H1 (cell line): ENCODE results near the gene WDR27. TPM values are rescaled to one million over a fixed set of nuclear protein-coding genes. Genes with fewer than 3 reads are reported as not detected.

Source experiments
- CTCF ChIA-PET: fragments of 300-600 bp; sonication (Branson Sonifier 250); formaldehyde crosslinking; loops from one replicate; lab custom pipeline; 2021; ENCODE audit not compliant: partially characterized antibody; lab: Charles Lee
- POLR2A ChIA-PET: fragments of 300-600 bp; sonication (Branson Sonifier 250); formaldehyde crosslinking; loops from one replicate; lab custom pipeline; 2021; ENCODE audit warnings: inconsistent platforms; ENCODE audit not compliant: partially characterized antibody; lab: Charles Lee
- DNase-seq, 2 experiments: peaks; one replicate each; pipeline versions ENCODE4 v3.0.0 to v3.0.0-alpha.2; 2010 to 2022; ENCODE audit warnings: low spot score in 2 of 2, low read depth in 1 of 2, mixed read lengths in 1 of 2
- FAIRE-seq: peaks from 2 replicates; lab custom pipeline; 2011; peaks lifted over from hg19 to GRCh38; lab: Jason Lieb, UNC
- H2AFZ ChIP-seq: 2 replicates; pipeline ENCODE4 v1.8.1; 2012; ENCODE audit warnings: low read length, inconsistent platforms
- H2AK5ac ChIP-seq: 2 replicates; pipeline ENCODE4 v1.6.1; 2013; ENCODE audit warnings: low read depth, low read length
- H2BK120ac ChIP-seq: replicated peaks from 2 replicates; pipeline ENCODE3; 2013; ENCODE audit warnings: low read depth, low read length, inconsistent platforms
- H2BK12ac ChIP-seq: 2 replicates; pipeline ENCODE4 v1.6.1; 2013; ENCODE audit warnings: low read depth, low read length
- H2BK15ac ChIP-seq: 2 replicates; pipeline ENCODE4 v1.6.1; 2013; ENCODE audit warnings: low read length
- H2BK20ac ChIP-seq: 2 replicates; pipeline ENCODE4 v1.6.1; 2013; ENCODE audit warnings: low read length
- H2BK5ac ChIP-seq: 2 replicates; pipeline ENCODE4 v1.6.1; 2013; ENCODE audit warnings: low read depth, low read length
- H3K14ac ChIP-seq: 2 replicates; pipeline ENCODE4 v1.6.1; 2013; ENCODE audit warnings: inconsistent platforms; ENCODE audit not compliant: insufficient read length
- H3K18ac ChIP-seq: 2 replicates; pipeline ENCODE4 v1.6.1; 2013; ENCODE audit warnings: low read length; ENCODE audit errors: extremely low read depth
- H3K23ac ChIP-seq: 2 replicates; pipeline ENCODE4 v1.6.1; 2013; ENCODE audit warnings: inconsistent platforms; ENCODE audit not compliant: insufficient read length
- H3K23me2 ChIP-seq: 2 replicates; pipeline ENCODE4 v1.6.1; 2013; ENCODE audit warnings: low read depth, low read length
- H3K27ac ChIP-seq: 2 replicates; pipeline ENCODE4 v1.6.1; 2011; ENCODE audit warnings: low read depth, low read length, inconsistent platforms
- H3K27me3 ChIP-seq, 4 experiments: replicated peaks in 1 of 4; 1 replicate in 1 of 4; 2 replicates in 3 of 4; pipeline versions ENCODE4 v1.6.1 to v1.8.1; 2011 to 2013; ENCODE audit warnings: low read length in 3 of 4, mild to moderate bottlenecking in 3 of 4, inconsistent platforms in 2 of 4, mixed read lengths in 2 of 4, moderate library complexity in 1 of 4; ENCODE audit not compliant: control insufficient read depth in 3 of 4, insufficient read depth in 3 of 4; ENCODE audit errors: extremely low read depth in 1 of 4
- H3K36me3 ChIP-seq, 4 experiments: 2 replicates each; pipeline versions ENCODE4 v1.6.1 to v1.8.1; 2011 to 2013; ENCODE audit warnings: mild to moderate bottlenecking in 4 of 4, low read length in 3 of 4, moderate library complexity in 2 of 4, control low read depth in 1 of 4, inconsistent platforms in 1 of 4; ENCODE audit not compliant: insufficient read depth in 4 of 4, control insufficient read depth in 2 of 4
- H3K4ac ChIP-seq: replicated peaks from 2 replicates; pipeline ENCODE3; 2013; ENCODE audit warnings: low read length, low read depth, mixed read lengths, inconsistent platforms; ENCODE audit not compliant: insufficient read length
- H3K4me1 ChIP-seq, 4 experiments: replicated peaks in 1 of 4; 1 replicate in 1 of 4; 2 replicates in 3 of 4; pipeline versions ENCODE4 v1.6.1 to v1.8.1; 2011 to 2013; ENCODE audit warnings: low read length in 3 of 4, inconsistent platforms in 2 of 4, mixed read lengths in 1 of 4; ENCODE audit not compliant: insufficient read depth in 4 of 4, control insufficient read depth in 3 of 4
- H3K4me2 ChIP-seq, 2 experiments: 2 replicates each; pipeline versions ENCODE4 v1.6.1 to v1.8.1; 2011 to 2013; ENCODE audit warnings: low read depth in 2 of 2, low read length in 2 of 2, control low read depth in 1 of 2, inconsistent platforms in 1 of 2, mild to moderate bottlenecking in 1 of 2; ENCODE audit not compliant: insufficient read depth in 1 of 2
- H3K4me3 ChIP-seq, 4 experiments: fragments of 200-600, 300-600 bp in 1 of 4; sonication (generic), shearing (Covaris generic), sonication (Bioruptor Twin) in 1 of 4; 2 replicates each; pipeline versions ENCODE4 v1.5.1 to v1.8.1; 2011 to 2016; ENCODE audit warnings: low read length in 4 of 4, low read depth in 3 of 4, control low read depth in 2 of 4, inconsistent platforms in 2 of 4, mild to moderate bottlenecking in 2 of 4, mixed read lengths in 1 of 4, moderate library complexity in 1 of 4; ENCODE audit not compliant: insufficient read depth in 2 of 4; ENCODE audit errors: extremely low read depth in 1 of 4
- H3K56ac ChIP-seq: replicated peaks from 2 replicates; pipeline ENCODE3; 2013; ENCODE audit warnings: low read depth, mild to moderate bottlenecking, mixed read lengths, low read length, inconsistent platforms; ENCODE audit not compliant: insufficient read length
- H3K79me1 ChIP-seq: 2 replicates; pipeline ENCODE4 v1.6.1; 2013; ENCODE audit warnings: low read depth, low read length, control low read depth
- H3K79me2 ChIP-seq, 2 experiments: 2 replicates each; pipeline versions ENCODE4 v1.6.1 to v1.8.1; 2012 to 2013; ENCODE audit warnings: low read length in 2 of 2, mild to moderate bottlenecking in 2 of 2, inconsistent platforms in 1 of 2; ENCODE audit not compliant: insufficient read depth in 2 of 2, control insufficient read depth in 1 of 2
- H3K9ac ChIP-seq, 4 experiments: replicated peaks in 1 of 4; 1 replicate in 1 of 4; 2 replicates in 3 of 4; pipeline versions ENCODE4 v1.6.1 to v1.8.1; 2011 to 2013; ENCODE audit warnings: low read depth in 3 of 4, low read length in 3 of 4, control low read depth in 2 of 4, mild to moderate bottlenecking in 2 of 4, moderate library complexity in 2 of 4, inconsistent platforms in 1 of 4; ENCODE audit errors: extremely low read depth in 1 of 4
- H3K9me3 ChIP-seq, 2 experiments: 2 replicates each; pipeline versions ENCODE4 v1.6.1 to v1.8.1; 2012 to 2013; ENCODE audit warnings: mild to moderate bottlenecking in 2 of 2, moderate library complexity in 2 of 2, control low read depth in 1 of 2, inconsistent platforms in 1 of 2, low read depth in 1 of 2, low read length in 1 of 2, mixed read lengths in 1 of 2; ENCODE audit not compliant: insufficient read depth in 2 of 2
- H4K20me1 ChIP-seq, 2 experiments: replicated peaks in 1 of 2; 2 replicates each; pipeline versions ENCODE3 to v1.8.1; 2011 to 2013; ENCODE audit warnings: inconsistent platforms in 2 of 2, low read length in 2 of 2, mild to moderate bottlenecking in 1 of 2; ENCODE audit not compliant: insufficient read depth in 2 of 2, control insufficient read depth in 1 of 2
- H4K5ac ChIP-seq: 2 replicates; pipeline ENCODE4 v1.6.1; 2013; ENCODE audit warnings: low read length, low read depth, mixed read lengths, inconsistent platforms; ENCODE audit not compliant: insufficient read length
- H4K8ac ChIP-seq: 2 replicates; pipeline ENCODE4 v1.8.0; 2013; ENCODE audit warnings: mild to moderate bottlenecking, moderate library complexity, low read length, inconsistent platforms; ENCODE audit not compliant: insufficient read depth; ENCODE audit errors: extremely low read depth
- H4K91ac ChIP-seq: replicated peaks from 2 replicates; pipeline ENCODE3; 2013; ENCODE audit warnings: low read length, mixed read lengths, inconsistent platforms; ENCODE audit not compliant: insufficient read length
- ASH2L ChIP-seq: fragments of 200-600, 300-600 bp; sonication (generic); IDR thresholded peaks from one replicate; pipeline ENCODE4 v1.7.1; 2017; ENCODE audit warnings: low read length
- BCL11A ChIP-seq, 2 experiments: IDR thresholded peaks; one replicate each; pipeline ENCODE4 v1.6.1; 2011; ENCODE audit warnings: low read depth in 2 of 2, low read length in 2 of 2, mild to moderate bottlenecking in 2 of 2
- CBX8 ChIP-seq: fragments of 300-800, 300-1000 bp; sonication (generic); IDR thresholded peaks from 2 replicates; pipeline ENCODE4 v1.7.1; 2016; ENCODE audit warnings: low read depth, low read length, borderline replicate concordance
- CHD1 ChIP-seq: IDR thresholded peaks from 2 replicates; pipeline ENCODE4 v1.6.1; 2012; ENCODE audit warnings: low read depth, low read length, improper control_type of control experiment
- CREB1 ChIP-seq: IDR thresholded peaks from 2 replicates; pipeline ENCODE4 v1.6.1; 2012; ENCODE audit warnings: inconsistent platforms
- FOSL1 ChIP-seq: IDR thresholded peaks from 2 replicates; pipeline ENCODE4 v1.6.1; 2011; ENCODE audit warnings: mild to moderate bottlenecking, low read depth, low read length, moderate library complexity; ENCODE audit not compliant: insufficient read depth
- GABPA ChIP-seq: IDR thresholded peaks from 2 replicates; pipeline ENCODE4 v1.6.1; 2011; ENCODE audit warnings: mild to moderate bottlenecking, low read length, moderate library complexity, borderline replicate concordance; ENCODE audit not compliant: insufficient read depth
- JUN ChIP-seq: IDR thresholded peaks from 2 replicates; pipeline ENCODE4 v1.6.1; 2011; ENCODE audit warnings: low read depth, mild to moderate bottlenecking, improper control_type of control experiment, low read length
- KDM5A ChIP-seq: fragments of 200-600 bp; IDR thresholded peaks from 2 replicates; pipeline ENCODE4 v1.7.1; 2012; ENCODE audit warnings: mild to moderate bottlenecking, low read length, inconsistent platforms, mixed read lengths
- MAFK ChIP-seq: IDR thresholded peaks from 2 replicates; pipeline ENCODE4 v1.6.1; 2012; ENCODE audit warnings: low read depth, mild to moderate bottlenecking, improper control_type of control experiment, low read length
- POLR2AphosphoS5 ChIP-seq: IDR thresholded peaks from 2 replicates; pipeline ENCODE4 v1.6.1; 2011; ENCODE audit warnings: low read depth, low read length
- RXRA ChIP-seq: IDR thresholded peaks from 2 replicates; pipeline ENCODE4 v1.6.1; 2011; ENCODE audit warnings: low read depth, mild to moderate bottlenecking, low read length, moderate library complexity; ENCODE audit not compliant: insufficient read depth
- TAF1 ChIP-seq: IDR thresholded peaks from 2 replicates; pipeline ENCODE4 v1.6.1; 2011; ENCODE audit warnings: mild to moderate bottlenecking, low read depth, low read length
- WGBS, 2 experiments: shearing (Covaris generic) in 1 of 2; methylation state at CpG; one replicate each; pipeline versions ENCODE4 v1.1.6 to v1.1.7; 2013 to 2015; ENCODE audit warnings: low lambda C conversion rate in 2 of 2, mixed read lengths in 2 of 2, inconsistent platforms in 1 of 2, low coverage in 1 of 2, missing lambda C conversion rate in 1 of 2; ENCODE audit not compliant: insufficient replicate concordance in 2 of 2, insufficient coverage in 1 of 2, insufficient read length in 1 of 2; ENCODE audit errors: extremely low coverage in 1 of 2, missing lambda C conversion rate in 1 of 2; 5-methylcytosine and 5-hydroxymethylcytosine counted together
- polyA plus RNA-seq, 7 experiments: library from polyadenylated mRNA; depleted of rRNA in 3 of 7; stranded (reverse) in 5 of 7; unstranded in 2 of 7; fragments of >200 nt in 5 of 7; fragments of 200-250 nt in 2 of 7; gene quantifications; 1 replicate in 5 of 7; 2 replicates in 1 of 7; 4 replicates in 1 of 7; pipeline versions ENCODE4 v1.2.1 to v1.2.3, GENCODE V29; 2011 to 2013; ENCODE audit warnings: missing spikeins in 2 of 7, mixed read lengths in 2 of 7
- total RNA-seq: library from RNA; stranded (reverse); fragmentation: NEBNext Ultra II Directional; extraction: Animal tissue kit (Norgen Biotek cat#: 25700); gene quantifications from 2 replicates; pipeline ENCODE4 v1.2.1, GENCODE V29; 2021

Gene WDR27
- total and polyA plus RNA-seq, 2 of the 8 experiments (the other 6 are each of a cell fraction or from before 2014, with no cell fraction given), result 53.6 to 68.6 TPM

DNA sequence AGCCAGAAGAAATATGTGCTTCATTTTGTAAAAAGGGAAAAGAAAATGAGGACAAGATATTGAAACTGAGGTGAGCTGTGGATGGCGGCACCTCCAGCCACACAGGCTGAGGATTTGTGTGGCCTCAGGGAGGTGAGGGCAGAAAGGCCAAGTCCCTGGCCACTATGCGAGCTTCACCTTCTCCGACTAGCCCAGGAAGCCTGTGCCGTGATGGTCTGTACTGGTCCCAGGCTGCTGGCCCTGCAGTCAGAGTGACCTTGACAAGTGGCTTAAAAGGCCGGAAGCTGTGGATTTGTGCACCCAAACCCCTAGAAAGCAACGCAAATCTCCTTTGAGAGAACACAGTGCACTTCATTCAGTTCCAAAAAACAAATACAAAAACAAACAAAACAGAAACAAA, 48.1 kb downstream of the WDR27 start:
- Histone ChIP-seq H3K9me3 (peaks cover 13 to 29% of the 10 kb centered on the region in 2 experiments), H3K9ac (no peak overlapping the region), H3K23me2 (peaks cover 12% of the 10 kb centered on the region; the same call in 1 of the 2 replicates), H2BK20ac (no peak overlapping the region), H3K14ac (no peak overlapping the region), H4K91ac (no peak overlapping the region), H3K4me3 (no peak overlapping the region), H2AK5ac (no peak overlapping the region), H2AFZ (no peak overlapping the region), H3K79me1 (no peaks in the 10 kb centered on the region), H2BK120ac (no peak overlapping the region), H3K18ac (no peak overlapping the region), H4K20me1 (peaks cover 0 to 2% of the 10 kb centered on the region in 2 experiments), H4K8ac (no peak overlapping the region; the same call in 1 of the 2 replicates), H3K4ac (no peak overlapping the region), H3K27me3 (no peaks in the 10 kb centered on the region), H3K4me1 (no peaks in the 10 kb centered on the region), H2BK5ac (no peak overlapping the region), H3K23ac (no peak overlapping the region), H2BK15ac (no peak overlapping the region), H3K56ac (peak overlapping the region; percentile 19), H3K79me2 (no peaks in the 10 kb centered on the region), H3K4me2 (no peak overlapping the region), H3K27ac (no peak overlapping the region), H2BK12ac (no peak overlapping the region), H3K36me3 (peaks cover 11 to 61% (median 34%) of the 10 kb centered on the region in 4 experiments), H4K5ac (no peak overlapping the region)
- FAIRE-seq, result no peak
- WGBS, 2 experiments, result 95% methylated on average over 6 of the region's 6 CpGs; no CpG with 5 or more reads in 1 of the 2 experiments
- ChIA-PET CTCF (no interaction called here), POLR2A (interaction anchor here (1.7 kb wide), 1 partner anchor 48 kb away, joined by 5 read pairs; the partner anchor contains the start of genes C6orf120 and WDR27)
- DNase-seq, result no peak
- TF ChIP-seq ASH2L (no peak), JUN (no peak), TAF1 (no peak), RXRA (no peak), CHD1 (no peak), GABPA (no peak), CBX8 (no peak), POLR2AphosphoS5 (no peak), FOSL1 (no peak), MAFK (no peak), CREB1 (no peak), BCL11A (IDR thresholded peaks at IDR 0.05; ENCODE audit: low read depth in 2 of 2, low read length in 2 of 2) (no peak), KDM5A (no peak)
